Suprapubic skin (tissue), 4 donors: Measurements from ENCODE around the gene ACOX3. TPM values are rescaled to one million over a fixed set of nuclear protein-coding genes. Genes with fewer than 3 reads are reported as not detected.
A peak's percentile ranks its signal among the peaks of the same experiment; 100 is the strongest.

Experiments used
- DNase-seq, 2 donors: peaks; one replicate each; pipeline ENCODE4 v3.0.0-alpha.2; 2019; ENCODE audit warnings: low spot score in 2 of 2
- H3K27ac ChIP-seq: fragments of 200-600 bp; sonication (generic); one replicate; pipeline ENCODE4 v1.5.1; 2019
- H3K27me3 ChIP-seq: fragments of 200-600 bp; sonication (generic); one replicate; pipeline ENCODE4 v1.5.1; 2019
- H3K36me3 ChIP-seq: fragments of 200-600 bp; sonication (generic); one replicate; pipeline ENCODE4 v1.5.1; 2019
- H3K4me1 ChIP-seq: fragments of 200-600 bp; sonication (generic); one replicate; pipeline ENCODE4 v1.5.1; 2019
- H3K4me3 ChIP-seq: fragments of 200-600 bp; sonication (generic); one replicate; pipeline ENCODE4 v1.5.1; 2019; ENCODE audit warnings: mild to moderate bottlenecking
- H3K9me3 ChIP-seq: fragments of 200-600 bp; sonication (generic); one replicate; pipeline ENCODE4 v1.5.1; 2019
- EP300 ChIP-seq: sonication (generic); formaldehyde crosslinking; IDR thresholded peaks from one replicate; pipeline ENCODE4 v1.6.1; 2017; ENCODE audit warnings: antibody characterized with exemption
- POLR2A ChIP-seq, 2 donors: fragments of 450-650 bp; IDR thresholded peaks; one replicate each; pipeline ENCODE4 v1.6.1; 2017; ENCODE audit warnings: antibody characterized with exemption in 2 of 2, mild to moderate bottlenecking in 2 of 2, moderate library complexity in 2 of 2
- POLR2AphosphoS5 ChIP-seq, 3 donors: sonication (generic); formaldehyde crosslinking; IDR thresholded peaks; one replicate each; pipeline ENCODE4 v1.6.1; 2017; ENCODE audit warnings: antibody characterized with exemption in 3 of 3
- WGBS: methylation state at CpG from one replicate; pipeline ENCODE4 v1.1.5; 2018; 5-methylcytosine and 5-hydroxymethylcytosine counted together
- total RNA-seq, 4 donors: library from RNA; depleted of rRNA; stranded (reverse); fragments of >200 nt; gene quantifications; one replicate each; pipeline ENCODE4 v1.1.0, GENCODE V29; 2016
- TF ChIP-seq, protein P1 (sequence below), 2 donors: fragments of 200-600 bp in 1 of 2; fragments of 450-650 bp in 1 of 2; sonication (generic) in 1 of 2; IDR thresholded peaks; one replicate each; pipeline ENCODE4 v1.5.1; 2016 to 2019; ENCODE audit warnings: antibody characterized with exemption in 2 of 2, mild to moderate bottlenecking in 1 of 2, moderate library complexity in 1 of 2

Gene ACOX3
- total RNA-seq, 4 donors from 2014 or later: 33.9 to 73.5 (median 54.3) TPM

DNA sequence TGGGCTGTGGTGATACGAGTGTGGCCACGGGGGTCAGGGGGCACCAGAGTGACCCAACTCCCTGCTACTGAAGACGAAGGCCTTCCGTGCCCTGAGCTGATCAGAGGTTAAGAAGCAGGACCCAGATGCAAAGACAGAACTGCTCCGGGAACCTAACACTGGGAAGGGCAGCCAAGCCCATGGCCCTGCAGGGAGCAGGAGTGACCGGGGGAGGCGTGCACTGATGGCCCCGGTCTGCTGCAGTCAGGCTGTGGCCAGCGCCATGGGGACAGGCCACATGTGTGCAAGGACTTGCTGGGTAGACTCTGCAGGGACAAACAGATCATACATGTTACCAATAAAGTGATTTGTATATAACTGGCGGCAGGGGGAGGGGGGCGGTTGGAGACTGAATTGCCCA is 74.6 kb downstream of the ACOX3 start:
- no peak overlapping the region for H3K4me3 ChIP-seq
- no peak overlapping the region for H3K27ac ChIP-seq
- H3K4me1 ChIP-seq: no peaks in the 10 kb centered on the region
- no peaks in the 10 kb centered on the region for H3K9me3 ChIP-seq
- 91% methylated on average over 11 of the region's 11 CpGs for WGBS
- TF ChIP-seq, protein P1, sequence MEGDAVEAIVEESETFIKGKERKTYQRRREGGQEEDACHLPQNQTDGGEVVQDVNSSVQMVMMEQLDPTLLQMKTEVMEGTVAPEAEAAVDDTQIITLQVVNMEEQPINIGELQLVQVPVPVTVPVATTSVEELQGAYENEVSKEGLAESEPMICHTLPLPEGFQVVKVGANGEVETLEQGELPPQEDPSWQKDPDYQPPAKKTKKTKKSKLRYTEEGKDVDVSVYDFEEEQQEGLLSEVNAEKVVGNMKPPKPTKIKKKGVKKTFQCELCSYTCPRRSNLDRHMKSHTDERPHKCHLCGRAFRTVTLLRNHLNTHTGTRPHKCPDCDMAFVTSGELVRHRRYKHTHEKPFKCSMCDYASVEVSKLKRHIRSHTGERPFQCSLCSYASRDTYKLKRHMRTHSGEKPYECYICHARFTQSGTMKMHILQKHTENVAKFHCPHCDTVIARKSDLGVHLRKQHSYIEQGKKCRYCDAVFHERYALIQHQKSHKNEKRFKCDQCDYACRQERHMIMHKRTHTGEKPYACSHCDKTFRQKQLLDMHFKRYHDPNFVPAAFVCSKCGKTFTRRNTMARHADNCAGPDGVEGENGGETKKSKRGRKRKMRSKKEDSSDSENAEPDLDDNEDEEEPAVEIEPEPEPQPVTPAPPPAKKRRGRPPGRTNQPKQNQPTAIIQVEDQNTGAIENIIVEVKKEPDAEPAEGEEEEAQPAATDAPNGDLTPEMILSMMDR (IDR thresholded peaks at IDR 0.05): no peak
- no peak for TF ChIP-seq POLR2A (IDR thresholded peaks at IDR 0.05)
- TF ChIP-seq EP300: no peak
- no peak for TF ChIP-seq POLR2AphosphoS5 (IDR thresholded peaks at IDR 0.05)
- H3K27me3 ChIP-seq: no peaks in the 10 kb centered on the region
- DNase-seq: no peak
- peaks cover 27% of the 10 kb centered on the region for H3K36me3 ChIP-seq

GRCh38 chr4:8365353-8365752 is 75.2 kb downstream of the ACOX3 start:
- H3K9me3 ChIP-seq: no peaks in the 10 kb centered on the region
- WGBS: 90% methylated on average over 11 of the region's 13 CpGs
- H3K27ac ChIP-seq: no peak overlapping the region
- H3K4me1 ChIP-seq: no peaks in the 10 kb centered on the region
- H3K27me3 ChIP-seq: no peaks in the 10 kb centered on the region
- no peak for DNase-seq
- peaks cover 21% of the 10 kb centered on the region for H3K36me3 ChIP-seq
- H3K4me3 ChIP-seq: no peak overlapping the region
- TF ChIP-seq, protein P1 (IDR thresholded peaks at IDR 0.05): no peak
- TF ChIP-seq POLR2AphosphoS5 (IDR thresholded peaks at IDR 0.05) (no peak), POLR2A (IDR thresholded peaks at IDR 0.05) (no peak), EP300 (no peak)

- Histone ChIP-seq H3K27ac (no peak overlapping the region), H3K36me3 (peaks cover 21% of the 10 kb centered on the region), H3K9me3 (no peaks in the 10 kb centered on the region), H3K27me3 (no peaks in the 10 kb centered on the region), H3K4me3 (no peak overlapping the region), H3K4me1 (no peaks in the 10 kb centered on the region)
- DNase-seq: peak in 1 of 2 donors; percentile 39
- 96% methylated on average over 10 of the region's 12 CpGs for WGBS
- TF ChIP-seq POLR2A (IDR thresholded peaks at IDR 0.05) (no peak), EP300 (no peak), POLR2AphosphoS5 (IDR thresholded peaks at IDR 0.05) (no peak)
- TF ChIP-seq, protein P1 (IDR thresholded peaks at IDR 0.05): no peak
These were observed 75.6 kb downstream of the ACOX3 start for GRCh38 chr4:8364848-8365350.

GRCh38 chr4:8364141-8364540 is 76.4 kb downstream of the ACOX3 start:
- no peak for DNase-seq
- Histone ChIP-seq H3K4me3 (no peak overlapping the region), H3K27ac (no peak overlapping the region), H3K36me3 (peaks cover 21% of the 10 kb centered on the region), H3K9me3 (no peaks in the 10 kb centered on the region), H3K27me3 (no peaks in the 10 kb centered on the region), H3K4me1 (no peaks in the 10 kb centered on the region)
- TF ChIP-seq, protein P1 (IDR thresholded peaks at IDR 0.05): no peak
- no peak for TF ChIP-seq EP300
- TF ChIP-seq POLR2A (IDR thresholded peaks at IDR 0.05): no peak
- no peak for TF ChIP-seq POLR2AphosphoS5 (IDR thresholded peaks at IDR 0.05)
- WGBS: 97% methylated on average over 7 of the region's 7 CpGs

- DNase-seq: peak in 1 of 2 donors; percentile 3
- TF ChIP-seq, protein P1 (IDR thresholded peaks at IDR 0.05): no peak
- TF ChIP-seq POLR2A (IDR thresholded peaks at IDR 0.05) (no peak), POLR2AphosphoS5 (IDR thresholded peaks at IDR 0.05) (no peak), EP300 (no peak)
- Histone ChIP-seq H3K4me3 (no peak overlapping the region), H3K27ac (no peak overlapping the region), H3K36me3 (peaks cover 21% of the 10 kb centered on the region), H3K4me1 (no peaks in the 10 kb centered on the region), H3K9me3 (no peaks in the 10 kb centered on the region), H3K27me3 (no peaks in the 10 kb centered on the region)
- 58% methylated on average over 1 of the region's 1 CpG for WGBS
These were observed 78.0 kb downstream of the ACOX3 start for GRCh38 chr4:8362483-8362882.
